COLO668 (cell line): ENCODE measurements around the gene AK4.
A peak's percentile ranks its signal among the peaks of the same experiment; 100 is the strongest.

ENCODE experiments used
- DNase-seq: peaks from one replicate; lab custom pipeline; 2025; ENCODE audit not compliant: unreplicated experiment; lab: John Stamatoyannopoulos, UW

AK4 gene

DNA sequence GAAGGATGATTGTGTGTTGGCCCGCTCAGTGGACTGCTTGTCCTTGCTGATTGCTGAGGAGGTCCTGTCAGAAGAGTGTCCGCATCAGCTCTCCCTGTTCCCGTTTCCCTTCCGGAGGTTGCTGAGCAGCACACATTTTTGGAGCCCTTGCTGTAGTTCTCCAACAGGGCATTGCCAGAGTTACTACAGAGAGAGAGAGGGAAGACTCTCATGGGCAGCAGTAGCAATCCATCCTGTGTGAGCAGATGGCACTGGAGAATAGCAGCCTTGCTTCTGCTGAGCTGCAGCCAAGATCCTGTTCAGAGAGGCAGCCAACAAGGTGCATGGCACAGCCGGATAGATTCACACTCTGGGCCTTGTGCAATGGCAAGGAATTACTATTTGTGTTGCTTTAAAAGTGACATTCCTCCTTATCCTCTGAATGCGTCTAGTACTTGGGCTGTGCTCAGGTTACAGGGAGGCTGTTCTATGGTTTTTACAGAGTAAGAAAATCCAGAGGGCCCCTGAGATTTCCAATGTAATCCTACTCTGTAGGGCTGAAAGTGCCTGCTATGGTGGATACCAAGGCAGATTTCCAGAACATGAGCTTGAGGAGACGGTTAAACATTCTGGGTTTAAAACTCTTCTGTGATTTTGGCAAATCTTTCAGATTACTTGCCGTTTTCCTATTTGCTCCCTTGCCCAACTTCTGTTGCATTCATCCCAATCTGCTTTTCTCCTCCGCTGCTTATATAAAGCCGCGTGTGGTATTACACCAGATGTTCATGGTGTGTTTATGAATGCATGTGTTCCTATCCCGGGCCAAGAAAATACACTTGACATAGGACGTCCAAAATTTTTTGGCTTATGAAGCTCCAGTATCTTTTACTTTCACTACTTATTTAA, 27.4 kb downstream of the AK4 start:
- DNase-seq, result no peak

GRCh38 chr1:65176056-65176450, 28.1 kb downstream of the AK4 start:
- DNase-seq, result no peak

- DNase-seq, result no peak
Observed at GRCh38 chr1:65176591-65176990, 28.6 kb downstream of the AK4 start.

DNA sequence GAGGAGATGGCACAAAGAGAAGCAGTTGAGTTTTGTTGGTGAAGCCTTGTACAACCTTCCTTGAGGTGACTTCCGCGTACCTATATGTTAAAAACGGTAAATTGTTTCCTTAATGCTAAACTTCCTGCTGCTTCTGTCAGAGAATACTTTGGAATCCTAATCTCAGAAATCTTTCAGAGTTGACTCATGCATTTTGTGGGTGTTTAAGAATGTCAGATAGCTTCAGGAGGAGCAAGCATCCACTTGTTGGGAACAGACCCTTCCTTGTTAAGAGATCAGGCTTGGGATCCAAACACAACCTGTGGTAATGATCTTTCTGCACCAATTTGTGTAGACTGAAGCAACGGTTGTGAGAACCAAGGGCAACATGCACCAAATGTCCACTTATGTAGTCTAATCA, 29.5 kb downstream of the AK4 start:
- DNase-seq, result no peak

GRCh38 chr1:65178235-65178634, 30.2 kb downstream of the AK4 start:
- peak; percentile 81 for DNase-seq

GRCh38 chr1:65179148-65179547, 31.1 kb downstream of the AK4 start:
- DNase-seq, result no peak

DNA sequence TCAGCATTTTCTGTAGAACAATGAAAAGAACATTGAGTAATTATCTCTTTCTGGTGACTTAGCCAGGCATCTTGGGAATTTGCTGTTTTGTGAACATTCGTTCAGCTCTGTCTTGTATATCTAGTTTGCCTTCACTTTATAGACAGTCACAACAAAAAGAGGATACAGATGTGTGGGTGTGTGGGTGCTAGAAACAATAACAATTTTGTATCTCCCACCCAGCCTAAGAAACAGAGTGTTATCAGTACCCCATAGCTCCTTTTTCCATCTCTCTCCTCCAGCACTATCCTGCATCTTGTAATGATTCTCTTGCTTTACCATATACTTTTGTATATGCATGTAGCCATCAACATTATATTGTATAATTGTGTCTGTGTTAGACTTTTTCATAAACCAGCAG, 33.0 kb downstream of the AK4 start:
- DNase-seq, result no peak

- DNase-seq, result no peak
Observed at GRCh38 chr1:65182658-65183268, 34.8 kb downstream of the AK4 start.

- DNase-seq, result no peak
Observed at GRCh38 chr1:65189576-65190115, 41.6 kb downstream of the AK4 start.

GRCh38 chr1:65190229-65190628, 42.2 kb downstream of the AK4 start:
- no peak for DNase-seq

DNA sequence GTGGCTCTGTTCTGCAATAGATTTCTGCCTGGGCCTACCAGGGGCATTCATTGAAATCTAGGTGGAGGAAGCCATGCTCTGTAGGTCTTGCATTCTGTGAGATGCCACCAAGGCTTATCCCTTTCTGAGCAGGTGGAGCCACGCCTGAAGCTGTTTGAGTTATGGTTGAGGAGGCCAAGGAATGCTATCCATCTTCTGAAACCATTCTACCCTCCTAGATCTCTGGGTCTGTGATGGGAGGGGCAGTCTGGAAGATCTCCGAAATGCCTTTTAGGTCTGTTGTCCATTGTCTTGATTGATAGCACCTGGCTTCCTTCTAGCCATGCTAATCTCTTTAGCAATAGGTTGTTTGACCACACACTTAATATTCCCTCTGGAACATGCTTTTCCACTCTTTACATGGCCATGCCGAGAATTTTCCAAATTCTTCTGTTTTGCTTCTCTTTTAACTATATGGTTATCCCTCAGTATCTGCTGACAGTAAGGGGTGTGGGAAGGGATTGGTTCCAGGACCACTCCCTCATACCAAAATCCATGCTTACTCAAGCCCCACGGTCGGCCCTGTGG, 45.2 kb downstream of the AK4 start:
- no peak for DNase-seq

DNA sequence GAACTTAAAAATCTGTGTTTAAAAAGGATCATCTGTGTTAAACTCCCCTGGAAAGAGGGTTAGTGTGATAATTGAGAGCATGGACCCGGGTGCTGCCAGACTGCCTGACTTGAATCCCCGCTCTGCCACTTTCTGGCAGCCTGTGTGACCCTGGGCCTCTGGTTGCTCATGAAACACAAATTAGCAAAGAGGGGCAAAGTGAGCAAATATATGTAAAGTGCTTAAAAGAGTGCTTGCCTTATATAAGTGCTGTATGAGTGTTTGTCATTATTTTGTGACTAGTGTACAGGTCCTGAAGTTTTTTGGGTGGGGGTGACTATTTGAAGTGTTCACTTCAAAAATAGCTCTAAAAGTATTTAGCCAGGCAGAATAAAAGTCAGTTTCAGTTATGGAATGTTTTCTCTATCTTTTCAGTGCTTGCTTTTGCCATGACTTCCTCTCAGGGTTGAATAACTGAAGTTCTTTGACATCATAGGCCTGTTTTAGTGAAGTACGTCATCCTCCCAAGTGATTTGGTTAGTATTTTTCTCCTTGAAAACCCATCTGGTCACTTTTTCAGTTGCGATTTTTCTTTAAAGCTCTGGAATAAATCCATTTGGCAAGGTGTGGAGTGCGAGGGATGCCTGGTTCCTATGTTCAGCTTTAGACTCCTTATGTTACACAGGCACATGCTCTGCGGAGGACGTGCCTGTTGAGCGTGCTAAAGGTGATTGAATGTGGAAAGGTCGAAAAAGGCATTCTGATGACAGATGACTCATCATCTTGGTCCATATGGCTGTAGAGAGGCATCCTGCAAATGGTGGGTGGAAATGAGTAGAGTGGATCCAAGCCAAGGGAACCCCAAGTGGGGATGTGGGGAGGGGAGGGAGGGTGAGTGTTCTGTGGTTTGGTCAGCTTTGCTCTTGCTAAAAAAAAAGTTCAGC, 47.8 kb downstream of the AK4 start:
- DNase-seq, result no peak

DNA sequence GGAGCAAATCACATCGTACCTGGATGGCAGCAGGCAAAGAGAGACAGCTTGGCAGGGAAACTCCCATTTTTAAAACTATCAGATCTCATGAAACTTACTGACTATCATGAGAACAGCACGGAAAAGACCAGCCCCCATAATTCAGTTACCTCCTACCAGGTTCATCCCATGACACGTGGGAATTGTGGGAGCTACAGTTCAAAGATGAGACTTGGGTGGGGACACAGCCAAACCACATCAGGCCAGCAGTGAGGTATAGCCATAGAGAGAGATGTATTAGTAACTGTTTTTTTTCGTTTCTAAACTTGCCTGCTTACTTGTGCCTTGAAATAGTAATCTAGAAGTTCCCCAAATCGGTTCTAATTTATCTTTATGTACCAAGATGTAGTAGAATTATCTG, 48.9 kb downstream of the AK4 start:
- DNase-seq, result no peak

GRCh38 chr1:65197636-65198035, 49.6 kb downstream of the AK4 start:
- no peak for DNase-seq

DNA sequence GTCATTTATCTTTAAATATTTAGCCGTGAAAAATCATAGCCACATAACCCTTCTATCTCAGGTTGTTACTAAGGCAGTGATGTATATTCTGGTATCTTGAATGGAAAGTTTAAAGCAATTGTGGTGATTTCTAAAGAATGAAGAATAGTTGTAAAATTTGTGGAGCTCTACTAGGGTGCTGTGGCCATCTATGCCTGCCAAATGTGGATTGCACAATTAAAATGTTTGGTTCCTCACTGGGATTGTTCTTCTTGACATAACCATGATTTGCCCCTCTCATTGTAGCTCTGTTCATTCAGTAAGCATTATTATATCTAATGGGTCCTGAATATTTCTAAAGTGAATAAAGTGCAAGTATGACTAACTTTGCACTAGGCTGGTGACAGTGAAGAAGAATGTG, 50.1 kb downstream of the AK4 start:
- DNase-seq, result no peak

- no peak for DNase-seq
Observed at GRCh38 chr1:65200411-65200810, 52.4 kb downstream of the AK4 start.

DNA sequence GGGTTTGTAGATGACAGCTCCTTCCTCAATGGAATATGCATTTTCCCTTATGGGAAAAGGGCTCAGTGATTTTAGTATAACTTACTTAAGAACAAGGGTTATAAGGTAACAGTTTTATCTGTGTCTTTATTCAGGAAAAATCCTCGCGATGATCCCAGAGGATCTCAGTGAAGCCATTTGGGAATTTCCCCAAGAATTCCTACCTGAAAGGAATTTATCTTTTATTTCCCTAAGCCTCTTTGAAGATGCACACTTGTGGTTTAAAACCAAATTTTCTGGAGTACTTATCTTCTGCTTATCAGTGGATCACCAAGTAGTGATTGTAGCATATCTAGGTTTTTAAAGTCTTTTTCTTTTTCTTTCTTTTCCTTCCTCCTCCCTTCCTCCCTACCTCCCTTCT, 58.8 kb downstream of the AK4 start:
- DNase-seq, result no peak

- DNase-seq, result no peak
Observed at GRCh38 chr1:65207317-65207716, 59.3 kb downstream of the AK4 start.

DNA sequence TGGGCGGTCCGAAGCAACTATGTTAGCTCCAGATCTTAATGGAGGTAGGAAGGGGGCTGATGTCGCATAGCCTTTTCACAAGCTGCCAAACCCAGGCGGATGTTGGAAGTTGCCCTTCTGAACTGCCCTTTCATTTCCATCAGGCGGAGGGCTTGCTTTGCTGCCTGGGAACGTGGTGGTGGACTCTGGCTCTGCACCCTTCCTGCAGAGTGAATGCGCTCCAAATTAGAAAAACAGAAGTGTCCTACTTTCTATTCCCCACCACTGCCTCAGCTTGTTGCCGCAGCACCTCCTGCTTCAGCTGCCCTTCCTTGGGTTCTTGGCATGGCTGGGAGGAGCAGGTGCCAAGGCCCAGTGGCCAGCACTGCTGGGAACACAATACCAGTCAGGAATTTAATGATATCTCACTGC, 60.6 kb downstream of the AK4 start:
- no peak for DNase-seq

DNA sequence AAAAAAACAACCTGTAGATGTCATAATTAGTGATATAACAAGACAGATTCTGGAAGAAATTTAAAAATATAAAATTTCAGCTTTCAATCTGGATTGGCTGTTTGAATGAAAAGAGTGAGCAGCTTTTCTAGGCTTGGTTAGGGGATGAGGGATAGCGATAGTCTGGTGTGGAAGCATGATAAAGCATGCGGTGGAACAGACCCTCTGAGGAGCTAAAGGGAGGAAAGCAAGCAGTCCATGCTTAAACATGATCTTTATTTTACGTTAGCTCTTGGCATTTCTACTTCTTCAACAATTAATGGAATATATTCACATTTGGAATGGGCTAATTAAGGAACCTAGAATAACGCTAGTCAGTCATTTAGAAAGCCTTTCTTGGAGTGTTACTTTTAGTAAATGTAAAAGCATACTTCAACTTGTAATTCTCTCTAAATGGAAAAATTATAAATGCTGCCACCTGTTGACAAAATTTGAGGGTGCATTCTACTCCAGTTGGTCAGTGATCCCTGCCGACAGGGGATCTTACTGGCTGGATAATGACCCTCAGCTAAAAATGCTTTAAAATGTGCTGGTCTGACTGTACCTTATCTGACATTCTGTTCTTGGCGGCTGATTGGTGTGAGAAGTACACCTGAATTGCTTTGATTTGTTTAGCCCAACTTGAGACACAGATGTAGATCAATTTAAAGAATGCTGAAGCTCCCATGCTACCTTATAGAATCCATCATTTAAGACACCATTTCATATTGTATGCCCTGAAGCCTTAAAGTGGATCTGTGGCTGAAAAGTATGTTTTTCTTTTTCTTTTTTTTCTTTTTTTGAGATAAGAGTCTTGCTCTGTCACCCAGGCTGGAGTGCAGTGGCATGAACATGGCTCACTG, 61.2 kb downstream of the AK4 start:
- peak; percentile 61 for DNase-seq
